Panc1 (cell line): ENCODE results near the gene FILIP1. TPM values are rescaled to one million over a fixed set of nuclear protein-coding genes. Genes with fewer than 3 reads are reported as not detected.

Experiments used
- ATAC-seq: fragments of 200-7000 bp; cut with Tn5 transposase; 2 replicates; pipeline ENCODE4 v1.9.1; 2020; ENCODE audit warnings: mild to moderate bottlenecking, moderate library complexity
- BruUV-seq: library from RNA; stranded (reverse); fragments of 400-500 nt; replicated peaks from 2 replicates; lab custom pipeline; 2021; lab: Mats Ljungman, UMichigan
- CTCF ChIA-PET: fragments of 300-600 bp; sonication (Branson Sonifier 250); formaldehyde crosslinking; loops from one replicate; lab custom pipeline; 2022; ENCODE audit warnings: antibody characterized with exemption; lab: Charles Lee
- POLR2A ChIA-PET: fragments of 300-600 bp; sonication (Branson Sonifier 250); formaldehyde crosslinking; loops from one replicate; lab custom pipeline; 2022; ENCODE audit warnings: antibody characterized with exemption; lab: Charles Lee
- DNase-seq: peaks from one replicate; pipeline ENCODE4 v3.0.0-alpha.2; 2010; ENCODE audit warnings: low read depth, low spot score
- H3K27ac ChIP-seq: 2 replicates; pipeline ENCODE4 v1.5.1; 2011; ENCODE audit warnings: mild to moderate bottlenecking, low read length, inconsistent platforms
- H3K27me3 ChIP-seq: fragments of 200-500 bp; sonication (Bioruptor generic); 2 replicates; pipeline ENCODE4 v1.6.0; 2014; ENCODE audit warnings: low read length, inconsistent platforms; ENCODE audit not compliant: control insufficient read depth, insufficient read depth
- H3K36me3 ChIP-seq: fragments of 200-500 bp; sonication (Bioruptor generic); 2 replicates; pipeline ENCODE4 v1.5.1; 2014; ENCODE audit warnings: inconsistent platforms, mild to moderate bottlenecking, low read length, moderate library complexity; ENCODE audit not compliant: control insufficient read depth, insufficient read depth
- H3K4me1 ChIP-seq: 2 replicates; pipeline ENCODE4 v1.5.1; 2011; ENCODE audit warnings: inconsistent platforms, mild to moderate bottlenecking, low read length, moderate library complexity; ENCODE audit not compliant: control insufficient read depth, insufficient read depth
- H3K4me3 ChIP-seq, 2 experiments: 2 replicates each; pipeline ENCODE4 v1.5.1; 2011 to 2012; ENCODE audit warnings: low read depth in 2 of 2, low read length in 2 of 2, mild to moderate bottlenecking in 2 of 2, inconsistent platforms in 1 of 2, moderate library complexity in 1 of 2
- H3K9me3 ChIP-seq: fragments of 200-500 bp; sonication (Bioruptor generic); 2 replicates; pipeline ENCODE4 v1.5.1; 2014; ENCODE audit warnings: low read depth, mild to moderate bottlenecking, inconsistent platforms, low read length, moderate library complexity; ENCODE audit not compliant: control insufficient read depth, insufficient read depth
- POLR2AphosphoS5 ChIP-seq: IDR thresholded peaks from 2 replicates; pipeline ENCODE4 v1.6.1; 2012; ENCODE audit warnings: mild to moderate bottlenecking, low read depth, low read length, moderate library complexity
- SIN3A ChIP-seq: IDR thresholded peaks from 2 replicates; pipeline ENCODE4 v1.6.1; 2012; ENCODE audit warnings: low read depth, mild to moderate bottlenecking, low read length, moderate library complexity, borderline replicate concordance; ENCODE audit not compliant: insufficient read depth
- TCF7L2 ChIP-seq: IDR thresholded peaks from 2 replicates; pipeline ENCODE4 v1.6.1; 2011; ENCODE audit warnings: mild to moderate bottlenecking, low read depth, low read length, inconsistent platforms
- in situ Hi-C: cut with HindIII; loops from 2 replicates; pipeline ENCODE4 v1.10.0; 2016; ENCODE audit warnings: low sequenced_read_pairs, low pct_unique_long_range_greater_than_20kb
- intact Hi-C: fragments of 100-400 bp; cut with micrococcal nuclease; formaldehyde crosslinking; loops from one replicate; pipeline ENCODE4 v1.10.0; 2022; ENCODE audit not compliant: unreplicated experiment
- total RNA-seq: library from RNA; stranded (reverse); gene quantifications from one replicate; pipeline ENCODE4 v1.2.1, GENCODE V29; 2021; ENCODE audit not compliant: unreplicated experiment
- TF ChIP-seq, protein P1 (sequence below), 2 experiments: IDR thresholded peaks; 2 replicates each; pipeline ENCODE4 v1.6.1; 2011 to 2012; ENCODE audit warnings: low read depth in 2 of 2, control low read depth in 1 of 2, low read length in 1 of 2, mild to moderate bottlenecking in 1 of 2, moderate library complexity in 1 of 2; ENCODE audit not compliant: insufficient read depth in 1 of 2
- TF ChIP-seq, protein P2 (sequence below): fragments of 450-650 bp; IDR thresholded peaks from 2 replicates; pipeline ENCODE4 v1.5.1; 2017; ENCODE audit warnings: mild to moderate bottlenecking

FILIP1 gene
- total RNA-seq, 1 experiment from 2014 or later: 0.26 TPM

- H3K4me1 ChIP-seq: peaks cover 29% of the 10 kb centered on the region
- in situ Hi-C loops: no loop called here
- intact Hi-C loops: no loop called here
- TF ChIP-seq TCF7L2 (no peak), POLR2AphosphoS5 (no peak), SIN3A (no peak)
- TF ChIP-seq, protein P1, sequence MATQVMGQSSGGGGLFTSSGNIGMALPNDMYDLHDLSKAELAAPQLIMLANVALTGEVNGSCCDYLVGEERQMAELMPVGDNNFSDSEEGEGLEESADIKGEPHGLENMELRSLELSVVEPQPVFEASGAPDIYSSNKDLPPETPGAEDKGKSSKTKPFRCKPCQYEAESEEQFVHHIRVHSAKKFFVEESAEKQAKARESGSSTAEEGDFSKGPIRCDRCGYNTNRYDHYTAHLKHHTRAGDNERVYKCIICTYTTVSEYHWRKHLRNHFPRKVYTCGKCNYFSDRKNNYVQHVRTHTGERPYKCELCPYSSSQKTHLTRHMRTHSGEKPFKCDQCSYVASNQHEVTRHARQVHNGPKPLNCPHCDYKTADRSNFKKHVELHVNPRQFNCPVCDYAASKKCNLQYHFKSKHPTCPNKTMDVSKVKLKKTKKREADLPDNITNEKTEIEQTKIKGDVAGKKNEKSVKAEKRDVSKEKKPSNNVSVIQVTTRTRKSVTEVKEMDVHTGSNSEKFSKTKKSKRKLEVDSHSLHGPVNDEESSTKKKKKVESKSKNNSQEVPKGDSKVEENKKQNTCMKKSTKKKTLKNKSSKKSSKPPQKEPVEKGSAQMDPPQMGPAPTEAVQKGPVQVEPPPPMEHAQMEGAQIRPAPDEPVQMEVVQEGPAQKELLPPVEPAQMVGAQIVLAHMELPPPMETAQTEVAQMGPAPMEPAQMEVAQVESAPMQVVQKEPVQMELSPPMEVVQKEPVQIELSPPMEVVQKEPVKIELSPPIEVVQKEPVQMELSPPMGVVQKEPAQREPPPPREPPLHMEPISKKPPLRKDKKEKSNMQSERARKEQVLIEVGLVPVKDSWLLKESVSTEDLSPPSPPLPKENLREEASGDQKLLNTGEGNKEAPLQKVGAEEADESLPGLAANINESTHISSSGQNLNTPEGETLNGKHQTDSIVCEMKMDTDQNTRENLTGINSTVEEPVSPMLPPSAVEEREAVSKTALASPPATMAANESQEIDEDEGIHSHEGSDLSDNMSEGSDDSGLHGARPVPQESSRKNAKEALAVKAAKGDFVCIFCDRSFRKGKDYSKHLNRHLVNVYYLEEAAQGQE (IDR thresholded peaks at IDR 0.05; ENCODE audit: insufficient read depth in 1 of 2, low read depth in 2 of 2, low read length in 1 of 2): no peak
- TF ChIP-seq, protein P2, sequence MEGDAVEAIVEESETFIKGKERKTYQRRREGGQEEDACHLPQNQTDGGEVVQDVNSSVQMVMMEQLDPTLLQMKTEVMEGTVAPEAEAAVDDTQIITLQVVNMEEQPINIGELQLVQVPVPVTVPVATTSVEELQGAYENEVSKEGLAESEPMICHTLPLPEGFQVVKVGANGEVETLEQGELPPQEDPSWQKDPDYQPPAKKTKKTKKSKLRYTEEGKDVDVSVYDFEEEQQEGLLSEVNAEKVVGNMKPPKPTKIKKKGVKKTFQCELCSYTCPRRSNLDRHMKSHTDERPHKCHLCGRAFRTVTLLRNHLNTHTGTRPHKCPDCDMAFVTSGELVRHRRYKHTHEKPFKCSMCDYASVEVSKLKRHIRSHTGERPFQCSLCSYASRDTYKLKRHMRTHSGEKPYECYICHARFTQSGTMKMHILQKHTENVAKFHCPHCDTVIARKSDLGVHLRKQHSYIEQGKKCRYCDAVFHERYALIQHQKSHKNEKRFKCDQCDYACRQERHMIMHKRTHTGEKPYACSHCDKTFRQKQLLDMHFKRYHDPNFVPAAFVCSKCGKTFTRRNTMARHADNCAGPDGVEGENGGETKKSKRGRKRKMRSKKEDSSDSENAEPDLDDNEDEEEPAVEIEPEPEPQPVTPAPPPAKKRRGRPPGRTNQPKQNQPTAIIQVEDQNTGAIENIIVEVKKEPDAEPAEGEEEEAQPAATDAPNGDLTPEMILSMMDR: no peak
- BruUV-seq: no TSS peak
- ChIA-PET CTCF (no interaction called here), POLR2A (no interaction called here)
- no peaks in the 10 kb centered on the region for H3K9me3 ChIP-seq
- peak overlapping the region; percentile 54 for H3K27ac ChIP-seq
- no peak for ATAC-seq
- peak overlapping the region; percentile 34 to 94 for H3K4me3 ChIP-seq
- H3K36me3 ChIP-seq: no peaks in the 10 kb centered on the region; the same call in none of the 2 replicates
- no peaks in the 10 kb centered on the region for H3K27me3 ChIP-seq
- no peak for DNase-seq
Observed at GRCh38 chr6:75282706-75283105, 210.9 kb downstream of the FILIP1 start.

DNA sequence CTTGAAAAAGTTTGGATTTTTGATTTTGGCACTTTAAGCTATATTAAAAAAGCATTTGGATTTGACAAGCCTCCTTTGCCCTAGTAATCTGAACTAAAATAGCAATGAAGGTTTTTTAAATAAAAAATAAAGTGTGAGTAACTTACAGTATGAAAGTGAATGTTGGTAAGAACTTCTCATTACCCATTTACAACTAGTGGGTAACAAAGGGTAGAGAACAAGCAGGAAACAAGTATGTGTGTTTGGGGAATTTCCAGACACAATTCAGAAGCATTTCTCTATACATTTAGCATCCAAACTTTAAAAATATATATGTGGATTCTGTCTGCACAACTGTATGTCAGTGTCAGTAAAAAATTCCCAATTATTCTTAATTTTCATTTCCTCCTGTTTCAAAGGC is 211.9 kb downstream of the FILIP1 start:
- Histone ChIP-seq H3K27me3 (no peaks in the 10 kb centered on the region), H3K4me1 (peaks cover 29% of the 10 kb centered on the region), H3K36me3 (no peaks in the 10 kb centered on the region; the same call in none of the 2 replicates), H3K4me3 (peak overlapping the region in 1 of 2 experiments; percentile 94; a peak in 2 of 4 replicates), H3K27ac (peak overlapping the region; percentile 64), H3K9me3 (no peaks in the 10 kb centered on the region)
- intact Hi-C loops (no loop called here), in situ Hi-C loops (no loop called here)
- TF ChIP-seq, protein P1 (IDR thresholded peaks at IDR 0.05; ENCODE audit: insufficient read depth in 1 of 2, low read depth in 2 of 2, low read length in 1 of 2): no peak
- TF ChIP-seq, protein P2: no peak
- TF ChIP-seq SIN3A (no peak), POLR2AphosphoS5 (no peak), TCF7L2 (no peak)
- ChIA-PET POLR2A (no interaction called here), CTCF (no interaction called here)
- no peak for ATAC-seq
- DNase-seq: no peak
- BruUV-seq: no TSS peak
